H1 (cell line): ENCODE measurements around the gene UBE2B. TPM values are rescaled to one million over a fixed set of nuclear protein-coding genes. Genes with fewer than 3 reads are reported as not detected.

Source experiments
- CTCF ChIA-PET: fragments of 300-600 bp; sonication (Branson Sonifier 250); formaldehyde crosslinking; loops from one replicate; lab custom pipeline; 2021; ENCODE audit not compliant: partially characterized antibody; lab: Charles Lee
- POLR2A ChIA-PET: fragments of 300-600 bp; sonication (Branson Sonifier 250); formaldehyde crosslinking; loops from one replicate; lab custom pipeline; 2021; ENCODE audit warnings: inconsistent platforms; ENCODE audit not compliant: partially characterized antibody; lab: Charles Lee
- DNase-seq, 2 experiments: peaks; one replicate each; pipeline versions ENCODE4 v3.0.0 to v3.0.0-alpha.2; 2010 to 2022; ENCODE audit warnings: low spot score in 2 of 2, low read depth in 1 of 2, mixed read lengths in 1 of 2
- FAIRE-seq: peaks from 2 replicates; lab custom pipeline; 2011; peaks lifted over from hg19 to GRCh38; lab: Jason Lieb, UNC
- H2AFZ ChIP-seq: 2 replicates; pipeline ENCODE4 v1.8.1; 2012; ENCODE audit warnings: low read length, inconsistent platforms
- H2AK5ac ChIP-seq: 2 replicates; pipeline ENCODE4 v1.6.1; 2013; ENCODE audit warnings: low read depth, low read length
- H2BK120ac ChIP-seq: replicated peaks from 2 replicates; pipeline ENCODE3; 2013; ENCODE audit warnings: low read depth, low read length, inconsistent platforms
- H2BK12ac ChIP-seq: 2 replicates; pipeline ENCODE4 v1.6.1; 2013; ENCODE audit warnings: low read depth, low read length
- H2BK15ac ChIP-seq: 2 replicates; pipeline ENCODE4 v1.6.1; 2013; ENCODE audit warnings: low read length
- H2BK20ac ChIP-seq: 2 replicates; pipeline ENCODE4 v1.6.1; 2013; ENCODE audit warnings: low read length
- H2BK5ac ChIP-seq: 2 replicates; pipeline ENCODE4 v1.6.1; 2013; ENCODE audit warnings: low read depth, low read length
- H3K14ac ChIP-seq: 2 replicates; pipeline ENCODE4 v1.6.1; 2013; ENCODE audit warnings: inconsistent platforms; ENCODE audit not compliant: insufficient read length
- H3K18ac ChIP-seq: 2 replicates; pipeline ENCODE4 v1.6.1; 2013; ENCODE audit warnings: low read length; ENCODE audit errors: extremely low read depth
- H3K23ac ChIP-seq: 2 replicates; pipeline ENCODE4 v1.6.1; 2013; ENCODE audit warnings: inconsistent platforms; ENCODE audit not compliant: insufficient read length
- H3K23me2 ChIP-seq: 2 replicates; pipeline ENCODE4 v1.6.1; 2013; ENCODE audit warnings: low read depth, low read length
- H3K27ac ChIP-seq: 2 replicates; pipeline ENCODE4 v1.6.1; 2011; ENCODE audit warnings: low read depth, low read length, inconsistent platforms
- H3K27me3 ChIP-seq, 4 experiments: replicated peaks in 1 of 4; 1 replicate in 1 of 4; 2 replicates in 3 of 4; pipeline versions ENCODE4 v1.6.1 to v1.8.1; 2011 to 2013; ENCODE audit warnings: low read length in 3 of 4, mild to moderate bottlenecking in 3 of 4, inconsistent platforms in 2 of 4, mixed read lengths in 2 of 4, moderate library complexity in 1 of 4; ENCODE audit not compliant: control insufficient read depth in 3 of 4, insufficient read depth in 3 of 4; ENCODE audit errors: extremely low read depth in 1 of 4
- H3K36me3 ChIP-seq, 4 experiments: 2 replicates each; pipeline versions ENCODE4 v1.6.1 to v1.8.1; 2011 to 2013; ENCODE audit warnings: mild to moderate bottlenecking in 4 of 4, low read length in 3 of 4, moderate library complexity in 2 of 4, control low read depth in 1 of 4, inconsistent platforms in 1 of 4; ENCODE audit not compliant: insufficient read depth in 4 of 4, control insufficient read depth in 2 of 4
- H3K4ac ChIP-seq: replicated peaks from 2 replicates; pipeline ENCODE3; 2013; ENCODE audit warnings: low read length, low read depth, mixed read lengths, inconsistent platforms; ENCODE audit not compliant: insufficient read length
- H3K4me1 ChIP-seq, 4 experiments: replicated peaks in 1 of 4; 1 replicate in 1 of 4; 2 replicates in 3 of 4; pipeline versions ENCODE4 v1.6.1 to v1.8.1; 2011 to 2013; ENCODE audit warnings: low read length in 3 of 4, inconsistent platforms in 2 of 4, mixed read lengths in 1 of 4; ENCODE audit not compliant: insufficient read depth in 4 of 4, control insufficient read depth in 3 of 4
- H3K4me2 ChIP-seq, 2 experiments: 2 replicates each; pipeline versions ENCODE4 v1.6.1 to v1.8.1; 2011 to 2013; ENCODE audit warnings: low read depth in 2 of 2, low read length in 2 of 2, control low read depth in 1 of 2, inconsistent platforms in 1 of 2, mild to moderate bottlenecking in 1 of 2; ENCODE audit not compliant: insufficient read depth in 1 of 2
- H3K4me3 ChIP-seq, 4 experiments: fragments of 200-600, 300-600 bp in 1 of 4; sonication (generic), shearing (Covaris generic), sonication (Bioruptor Twin) in 1 of 4; 2 replicates each; pipeline versions ENCODE4 v1.5.1 to v1.8.1; 2011 to 2016; ENCODE audit warnings: low read length in 4 of 4, low read depth in 3 of 4, control low read depth in 2 of 4, inconsistent platforms in 2 of 4, mild to moderate bottlenecking in 2 of 4, mixed read lengths in 1 of 4, moderate library complexity in 1 of 4; ENCODE audit not compliant: insufficient read depth in 2 of 4; ENCODE audit errors: extremely low read depth in 1 of 4
- H3K56ac ChIP-seq: replicated peaks from 2 replicates; pipeline ENCODE3; 2013; ENCODE audit warnings: low read depth, mild to moderate bottlenecking, mixed read lengths, low read length, inconsistent platforms; ENCODE audit not compliant: insufficient read length
- H3K79me1 ChIP-seq: 2 replicates; pipeline ENCODE4 v1.6.1; 2013; ENCODE audit warnings: low read depth, low read length, control low read depth
- H3K79me2 ChIP-seq, 2 experiments: 2 replicates each; pipeline versions ENCODE4 v1.6.1 to v1.8.1; 2012 to 2013; ENCODE audit warnings: low read length in 2 of 2, mild to moderate bottlenecking in 2 of 2, inconsistent platforms in 1 of 2; ENCODE audit not compliant: insufficient read depth in 2 of 2, control insufficient read depth in 1 of 2
- H3K9ac ChIP-seq, 4 experiments: replicated peaks in 1 of 4; 1 replicate in 1 of 4; 2 replicates in 3 of 4; pipeline versions ENCODE4 v1.6.1 to v1.8.1; 2011 to 2013; ENCODE audit warnings: low read depth in 3 of 4, low read length in 3 of 4, control low read depth in 2 of 4, mild to moderate bottlenecking in 2 of 4, moderate library complexity in 2 of 4, inconsistent platforms in 1 of 4; ENCODE audit errors: extremely low read depth in 1 of 4
- H3K9me3 ChIP-seq, 2 experiments: 2 replicates each; pipeline versions ENCODE4 v1.6.1 to v1.8.1; 2012 to 2013; ENCODE audit warnings: mild to moderate bottlenecking in 2 of 2, moderate library complexity in 2 of 2, control low read depth in 1 of 2, inconsistent platforms in 1 of 2, low read depth in 1 of 2, low read length in 1 of 2, mixed read lengths in 1 of 2; ENCODE audit not compliant: insufficient read depth in 2 of 2
- H4K20me1 ChIP-seq, 2 experiments: replicated peaks in 1 of 2; 2 replicates each; pipeline versions ENCODE3 to v1.8.1; 2011 to 2013; ENCODE audit warnings: inconsistent platforms in 2 of 2, low read length in 2 of 2, mild to moderate bottlenecking in 1 of 2; ENCODE audit not compliant: insufficient read depth in 2 of 2, control insufficient read depth in 1 of 2
- H4K5ac ChIP-seq: 2 replicates; pipeline ENCODE4 v1.6.1; 2013; ENCODE audit warnings: low read length, low read depth, mixed read lengths, inconsistent platforms; ENCODE audit not compliant: insufficient read length
- H4K8ac ChIP-seq: 2 replicates; pipeline ENCODE4 v1.8.0; 2013; ENCODE audit warnings: mild to moderate bottlenecking, moderate library complexity, low read length, inconsistent platforms; ENCODE audit not compliant: insufficient read depth; ENCODE audit errors: extremely low read depth
- H4K91ac ChIP-seq: replicated peaks from 2 replicates; pipeline ENCODE3; 2013; ENCODE audit warnings: low read length, mixed read lengths, inconsistent platforms; ENCODE audit not compliant: insufficient read length
- CTCF ChIP-seq, 3 experiments: IDR thresholded peaks; 1 replicate in 2 of 3; 2 replicates in 1 of 3; pipeline versions ENCODE4 v1.5.1 to v1.6.1; 2011; ENCODE audit warnings: low read length in 3 of 3, mild to moderate bottlenecking in 3 of 3, inconsistent platforms in 2 of 3, low read depth in 1 of 3, moderate library complexity in 1 of 3; ENCODE audit not compliant: insufficient read depth in 1 of 3; ENCODE audit errors: control extremely low read depth in 1 of 3
- HDAC2 ChIP-seq, 2 experiments: fragments of 300-600 bp in 1 of 2; sonication (generic) in 1 of 2; IDR thresholded peaks; 2 replicates each; pipeline ENCODE4 v1.6.1; 2011 to 2012; ENCODE audit warnings: low read depth in 2 of 2, low read length in 2 of 2, mild to moderate bottlenecking in 2 of 2, moderate library complexity in 2 of 2, borderline replicate concordance in 1 of 2, inconsistent platforms in 1 of 2
- JUN ChIP-seq: IDR thresholded peaks from 2 replicates; pipeline ENCODE4 v1.6.1; 2011; ENCODE audit warnings: low read depth, mild to moderate bottlenecking, improper control_type of control experiment, low read length
- POLR2A ChIP-seq, 2 experiments: IDR thresholded peaks; 1 replicate in 1 of 2; 2 replicates in 1 of 2; pipeline ENCODE4 v1.6.1; 2011; ENCODE audit warnings: low read depth in 2 of 2, low read length in 2 of 2, mild to moderate bottlenecking in 2 of 2; ENCODE audit errors: control extremely low read depth in 1 of 2
- TEAD4 ChIP-seq: IDR thresholded peaks from 2 replicates; pipeline ENCODE4 v1.6.1; 2012; ENCODE audit warnings: low read depth, low read length, inconsistent platforms, mixed read lengths
- WGBS, 2 experiments: shearing (Covaris generic) in 1 of 2; methylation state at CpG; one replicate each; pipeline versions ENCODE4 v1.1.6 to v1.1.7; 2013 to 2015; ENCODE audit warnings: low lambda C conversion rate in 2 of 2, mixed read lengths in 2 of 2, inconsistent platforms in 1 of 2, low coverage in 1 of 2, missing lambda C conversion rate in 1 of 2; ENCODE audit not compliant: insufficient replicate concordance in 2 of 2, insufficient coverage in 1 of 2, insufficient read length in 1 of 2; ENCODE audit errors: extremely low coverage in 1 of 2, missing lambda C conversion rate in 1 of 2; 5-methylcytosine and 5-hydroxymethylcytosine counted together
- polyA plus RNA-seq, 7 experiments: library from polyadenylated mRNA; depleted of rRNA in 3 of 7; stranded (reverse) in 5 of 7; unstranded in 2 of 7; fragments of >200 nt in 5 of 7; fragments of 200-250 nt in 2 of 7; gene quantifications; 1 replicate in 5 of 7; 2 replicates in 1 of 7; 4 replicates in 1 of 7; pipeline versions ENCODE4 v1.2.1 to v1.2.3, GENCODE V29; 2011 to 2013; ENCODE audit warnings: missing spikeins in 2 of 7, mixed read lengths in 2 of 7
- total RNA-seq: library from RNA; stranded (reverse); fragmentation: NEBNext Ultra II Directional; extraction: Animal tissue kit (Norgen Biotek cat#: 25700); gene quantifications from 2 replicates; pipeline ENCODE4 v1.2.1, GENCODE V29; 2021

UBE2B gene
- total and polyA plus RNA-seq, 2 of the 8 experiments (the other 6 are each of a cell fraction or from before 2014, with no cell fraction given): 15.9 to 46.8 TPM

- FAIRE-seq (no peak), DNase-seq (no peak)
- H4K20me1 ChIP-seq: peaks cover 0 to 2% of the 10 kb centered on the region in 2 experiments
- 92% methylated on average over 2 of the region's 2 CpGs; no CpG with 5 or more reads in 1 of the 2 experiments for WGBS, 2 experiments
- H4K91ac ChIP-seq: no peak overlapping the region
- no peaks in the 10 kb centered on the region for H3K27me3 ChIP-seq
- H2BK120ac ChIP-seq: no peak overlapping the region
- H3K23me2 ChIP-seq: no peaks in the 10 kb centered on the region
- no peaks in the 10 kb centered on the region for H3K9me3 ChIP-seq
- H2BK15ac ChIP-seq: no peak overlapping the region
- H3K79me1 ChIP-seq: no peaks in the 10 kb centered on the region
- no peak overlapping the region for H3K18ac ChIP-seq
- H3K27ac ChIP-seq: no peak overlapping the region
- H3K36me3 ChIP-seq: peaks cover 3 to 38% (median 10%) of the 10 kb centered on the region in 4 experiments; a peak in 6 of 8 replicates
- no peaks in the 10 kb centered on the region for H3K4me1 ChIP-seq
- no peak overlapping the region for H2AK5ac ChIP-seq
- no peak overlapping the region for H3K14ac ChIP-seq
- H2BK20ac ChIP-seq: no peak overlapping the region
- no peak for TF ChIP-seq POLR2A (IDR thresholded peaks at IDR 0.05; ENCODE audit: control extremely low read depth in 1 of 2, low read depth in 2 of 2, low read length in 2 of 2)
- TF ChIP-seq HDAC2 (IDR thresholded peaks at IDR 0.05; ENCODE audit: borderline replicate concordance in 1 of 2, low read depth in 2 of 2, low read length in 2 of 2): no peak
- TF ChIP-seq CTCF (IDR thresholded peaks at IDR 0.05; ENCODE audit: control extremely low read depth in 1 of 3, insufficient read depth in 1 of 3, low read depth in 1 of 3, low read length in 3 of 3): no peak
- TF ChIP-seq TEAD4: no peak
- no peak for TF ChIP-seq JUN
- no peak overlapping the region for H4K8ac ChIP-seq
- H3K56ac ChIP-seq: no peak overlapping the region
- H4K5ac ChIP-seq: no peak overlapping the region
- CTCF ChIA-PET: interaction anchor here (1.9 to 3.2 kb wide), 2 partner anchors 13 to 188 kb away, joined by 5 to 21 read pairs; partner anchors contain the start of gene CDKN2AIPNL
- no peak overlapping the region for H3K4me2 ChIP-seq
- POLR2A ChIA-PET: interaction anchor here (0.7 to 6.7 kb wide), 4 partner anchors 10 to 17 kb away, joined by 3 to 51 read pairs (median 6); no protein-coding TSS in a partner anchor
- no peak overlapping the region for H2BK5ac ChIP-seq
- H3K9ac ChIP-seq: no peak overlapping the region
- no peak overlapping the region for H3K4ac ChIP-seq
- H3K4me3 ChIP-seq: no peak overlapping the region
- no peaks in the 10 kb centered on the region for H3K79me2 ChIP-seq
- H2BK12ac ChIP-seq: no peak overlapping the region
- no peak overlapping the region for H2AFZ ChIP-seq
- H3K23ac ChIP-seq: no peak overlapping the region
Observed at GRCh38 chr5:134398609-134399155, 27.3 kb downstream of the UBE2B start.
